GM19035 (cell line): Measurements from ENCODE around the gene RASSF8.

ENCODE experiments used
- ATAC-seq: cut with Tn5 transposase; IDR thresholded peaks from one replicate; pipeline ENCODE4 v1.9.1; 2021; ENCODE audit not compliant: unreplicated experiment

The RASSF8 gene

GRCh38 chr12:26026713-26027112 is 68.2 kb downstream of the RASSF8 start:
- no peak for ATAC-seq

- no peak for ATAC-seq
Measured at GRCh38 chr12:26027401-26027800, 68.9 kb downstream of the RASSF8 start.

GRCh38 chr12:26028953-26029735 is 70.7 kb downstream of the RASSF8 start:
- no peak for ATAC-seq

- ATAC-seq = no peak
Measured at GRCh38 chr12:26029736-26030022, 71.2 kb downstream of the RASSF8 start.

GRCh38 chr12:26030371-26030770 is 71.9 kb downstream of the RASSF8 start:
- ATAC-seq = no peak

- ATAC-seq = no peak
Measured at GRCh38 chr12:26031318-26031717, 72.8 kb downstream of the RASSF8 start.

- ATAC-seq = no peak
Measured at GRCh38 chr12:26031827-26032226, 73.3 kb downstream of the RASSF8 start.

- ATAC-seq = no peak
Measured at GRCh38 chr12:26032290-26032689, 73.8 kb downstream of the RASSF8 start.

- ATAC-seq = no peak
Measured at GRCh38 chr12:26032719-26033241, 74.3 kb downstream of the RASSF8 start.

- no peak for ATAC-seq
Measured at GRCh38 chr12:26034371-26035142, 76.1 kb downstream of the RASSF8 start.

GRCh38 chr12:26036877-26037276 is 78.4 kb downstream of the RASSF8 start:
- ATAC-seq = no peak

GRCh38 chr12:26037615-26038220 is 79.2 kb downstream of the RASSF8 start:
- ATAC-seq = no peak

- no peak for ATAC-seq
Measured at GRCh38 chr12:26042645-26043044, 84.2 kb downstream of the RASSF8 start.

GRCh38 chr12:26043135-26044006 is 84.9 kb downstream of the RASSF8 start:
- no peak for ATAC-seq

- no peak for ATAC-seq
Measured at GRCh38 chr12:26044007-26044394, 85.5 kb downstream of the RASSF8 start.

- ATAC-seq = no peak
Measured at GRCh38 chr12:26044592-26044991, 86.1 kb downstream of the RASSF8 start.

GRCh38 chr12:26046203-26046602 is 87.7 kb downstream of the RASSF8 start:
- no peak for ATAC-seq

- ATAC-seq = no peak
Measured at GRCh38 chr12:26046906-26047305, 88.4 kb downstream of the RASSF8 start.

GRCh38 chr12:26047401-26048226 is 89.1 kb downstream of the RASSF8 start:
- no peak for ATAC-seq

GRCh38 chr12:26052652-26053051 is 94.2 kb downstream of the RASSF8 start:
- no peak for ATAC-seq
